Stimulated activated CD8-positive, alpha-beta memory T cell treated with anti-CD3 and anti-CD28 coated beads, Interleukin-4, amount 100 ng/mL, for 48 hours (primary cell): ENCODE data around the gene ADAM10.

ENCODE experiments used
- DNase-seq: peaks from one replicate; pipeline ENCODE4 v3.0.0-alpha.2; 2020

Gene ADAM10

DNA sequence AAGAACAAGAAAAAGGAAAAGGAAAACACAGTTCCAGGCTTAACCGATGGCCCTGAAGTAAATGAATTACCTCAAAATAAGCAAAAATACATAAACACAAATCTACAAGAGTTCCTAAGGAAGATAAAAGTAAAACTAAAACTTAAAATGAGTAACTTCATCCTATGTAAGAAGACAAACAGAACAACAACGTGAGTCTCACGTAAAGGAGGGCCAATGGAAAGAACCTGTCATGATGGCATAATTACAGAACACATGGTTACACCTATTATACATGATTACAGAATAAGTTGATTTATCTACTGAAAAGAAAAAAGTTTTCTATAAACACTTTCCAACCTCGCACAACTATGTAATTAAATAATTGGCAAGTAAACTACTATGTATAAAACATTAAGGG is 42.1 kb downstream of the ADAM10 start:
- no peak for DNase-seq

DNA sequence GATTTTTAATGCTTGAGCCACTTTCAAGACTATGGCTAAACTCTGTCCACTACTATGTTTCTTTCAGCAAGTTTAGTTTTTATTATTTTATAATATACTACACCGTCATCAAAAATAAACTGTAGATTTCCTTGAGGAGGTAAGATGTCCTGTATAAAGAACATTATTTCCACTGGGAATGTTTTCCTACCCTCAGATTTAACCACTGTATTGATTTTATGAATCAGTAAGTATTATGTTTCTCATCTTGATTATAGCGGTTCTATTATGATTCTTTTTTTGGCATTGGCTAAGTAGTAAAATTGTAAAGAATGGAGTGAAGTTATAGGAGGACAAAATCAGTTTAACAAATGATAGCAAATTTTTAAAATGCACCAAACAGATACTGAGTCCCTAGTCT is 44.4 kb downstream of the ADAM10 start:
- no peak for DNase-seq

DNA sequence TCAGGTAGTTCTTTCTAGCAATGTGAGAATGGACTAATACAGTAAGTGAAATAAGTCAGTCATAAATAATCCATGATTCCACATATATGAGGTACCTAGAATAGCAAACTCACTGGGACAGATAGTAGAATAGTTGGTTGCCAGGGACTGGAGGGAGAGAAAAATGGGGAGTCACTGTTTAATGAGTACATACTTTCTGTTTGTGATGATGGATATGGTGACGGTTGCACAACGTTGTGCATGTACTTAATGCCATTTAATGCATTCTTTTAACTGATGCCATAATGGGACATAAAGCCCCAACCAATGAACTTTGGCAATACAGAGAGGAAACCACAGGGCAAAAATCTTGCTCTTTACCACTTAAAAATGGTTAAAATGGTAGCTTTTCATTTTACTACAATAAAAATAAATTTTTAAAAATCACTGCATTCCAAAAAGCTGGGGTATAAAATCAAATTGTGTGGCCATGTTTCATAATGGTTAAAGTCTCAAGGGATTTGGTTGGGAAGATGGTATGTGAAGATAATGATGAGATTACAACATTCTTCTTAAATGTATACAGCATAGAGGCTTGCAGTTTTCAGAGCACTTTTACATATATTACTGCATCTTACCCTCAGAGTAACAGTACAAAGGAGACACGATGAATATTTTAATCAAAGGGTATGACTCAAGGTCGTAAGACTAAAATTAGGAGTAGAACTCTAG is 45.2 kb downstream of the ADAM10 start:
- no peak for DNase-seq

DNA sequence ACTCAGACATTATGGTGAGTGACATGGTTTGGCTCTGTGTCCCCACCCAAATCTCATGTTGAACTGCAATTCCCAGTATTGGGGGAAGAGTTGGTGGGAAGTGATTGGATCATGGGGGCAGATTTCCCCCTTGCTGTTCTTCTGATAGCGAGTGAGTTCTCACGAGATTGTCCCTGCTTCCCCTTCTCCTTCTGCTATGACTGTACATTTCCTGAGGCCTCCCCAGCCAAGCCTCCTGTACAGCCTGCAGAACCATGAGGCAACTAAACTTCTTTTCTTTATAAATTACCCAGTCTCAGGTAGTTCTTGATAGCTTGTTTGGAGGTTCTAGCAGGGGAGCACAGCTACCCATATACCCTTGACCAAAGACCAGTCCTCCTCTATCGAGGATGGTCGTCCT is 45.9 kb downstream of the ADAM10 start:
- no peak for DNase-seq

DNA sequence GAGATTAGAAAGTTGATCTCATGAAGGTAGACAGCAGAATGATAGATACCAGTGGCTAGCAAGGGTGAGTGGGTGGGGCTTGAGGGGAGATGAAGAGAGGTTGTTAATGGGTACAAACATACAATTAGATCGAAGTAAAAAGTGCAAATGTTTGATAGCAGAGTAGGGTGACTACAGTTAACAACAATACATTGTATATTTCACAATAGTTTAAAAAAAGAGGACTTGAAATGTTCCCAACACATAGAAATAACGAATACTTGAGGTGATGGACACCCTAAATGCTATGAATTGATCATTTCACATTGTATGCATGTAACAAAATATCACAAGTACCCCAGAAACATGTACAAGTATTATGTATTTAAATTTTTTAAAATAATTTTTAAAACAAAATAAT is 47.3 kb downstream of the ADAM10 start:
- no peak for DNase-seq

DNA sequence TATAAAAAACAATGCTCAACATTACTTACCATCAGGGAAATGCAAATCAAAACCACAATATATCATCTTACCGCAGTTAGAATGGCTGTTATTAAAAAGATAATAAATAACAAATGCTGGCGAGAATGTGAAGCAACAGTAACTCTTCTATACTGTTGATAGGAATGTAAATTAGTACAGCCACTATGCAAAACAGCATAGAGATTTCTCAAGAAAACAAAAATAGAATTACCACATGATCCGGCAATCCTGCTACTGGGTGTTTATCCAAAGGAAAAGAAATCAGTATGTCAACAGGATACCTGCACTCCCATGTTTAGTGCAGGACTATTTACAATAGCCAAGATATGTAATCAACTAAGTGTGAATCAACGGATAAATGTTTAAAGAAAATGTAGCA is 48.1 kb downstream of the ADAM10 start:
- DNase-seq = no peak

DNA sequence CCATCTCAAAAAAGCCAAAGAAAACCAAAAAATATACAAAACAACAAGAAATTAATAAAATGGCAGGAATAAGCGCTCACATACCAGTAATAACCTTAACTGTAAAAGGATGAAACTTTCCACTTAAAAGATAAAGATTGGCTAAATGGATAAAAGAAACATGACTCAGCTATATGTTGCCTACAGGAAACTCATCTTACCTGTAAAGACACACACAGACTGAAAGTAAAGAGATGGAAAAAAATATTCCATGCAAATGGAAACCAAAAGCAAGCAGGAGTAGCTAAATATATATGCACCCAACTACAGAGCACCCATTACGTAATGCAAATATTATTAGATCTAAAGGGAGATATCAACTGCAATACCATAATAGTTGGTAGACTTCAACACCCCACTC is 49.7 kb downstream of the ADAM10 start:
- no peak for DNase-seq

DNA sequence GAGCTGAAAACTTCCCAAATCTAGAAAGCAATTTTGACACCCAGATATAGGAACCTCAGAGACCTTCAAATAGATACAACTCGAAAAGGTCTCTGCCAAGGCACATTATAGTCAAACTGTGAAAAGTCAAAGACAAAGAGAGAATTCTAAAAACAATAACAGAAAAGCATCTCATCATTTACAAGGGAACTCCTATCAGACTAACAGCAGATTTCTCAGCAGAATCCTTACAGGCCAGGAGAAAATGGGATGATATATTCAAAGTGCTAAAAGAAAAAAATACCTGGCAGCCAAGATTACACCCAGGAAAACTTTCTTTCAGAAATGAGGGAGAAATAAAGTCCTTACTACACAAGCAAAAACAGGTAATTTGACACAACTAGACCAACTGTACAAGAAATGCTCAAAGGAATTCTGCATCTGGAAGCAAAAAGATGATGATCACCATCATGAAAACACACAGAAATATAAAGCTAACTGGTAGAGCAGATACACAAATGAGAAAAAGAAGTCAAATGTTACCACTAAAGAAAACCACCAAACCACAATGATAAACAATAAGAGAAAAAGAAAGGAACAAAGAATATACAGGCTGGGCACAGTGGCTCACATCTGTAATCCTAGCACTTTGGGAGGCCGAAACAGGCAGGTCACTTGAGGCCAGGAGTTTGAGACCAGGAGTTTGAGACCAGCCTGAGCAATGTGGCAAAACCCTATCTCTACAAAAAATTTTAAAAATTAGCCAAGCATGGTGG is 50.4 kb downstream of the ADAM10 start:
- no peak for DNase-seq

DNA sequence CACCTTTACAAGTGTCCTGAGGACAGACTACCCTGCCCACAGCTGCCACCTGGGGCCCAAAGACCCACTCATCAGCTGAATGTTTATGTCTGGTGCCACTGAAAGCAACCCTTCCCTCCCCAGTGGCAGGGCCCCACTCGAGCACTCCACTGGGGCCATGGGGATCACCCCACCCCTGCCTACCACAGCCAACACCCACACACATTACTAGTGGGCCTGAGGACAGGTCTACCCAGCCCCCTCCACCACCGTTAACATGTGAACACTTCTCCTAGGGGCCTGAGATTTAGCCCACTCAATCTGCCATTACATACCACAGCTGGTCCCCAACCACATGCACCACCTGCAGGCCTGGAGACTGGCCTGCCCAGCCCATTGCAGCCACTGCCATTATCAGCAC is 52.3 kb downstream of the ADAM10 start:
- DNase-seq = no peak

DNA sequence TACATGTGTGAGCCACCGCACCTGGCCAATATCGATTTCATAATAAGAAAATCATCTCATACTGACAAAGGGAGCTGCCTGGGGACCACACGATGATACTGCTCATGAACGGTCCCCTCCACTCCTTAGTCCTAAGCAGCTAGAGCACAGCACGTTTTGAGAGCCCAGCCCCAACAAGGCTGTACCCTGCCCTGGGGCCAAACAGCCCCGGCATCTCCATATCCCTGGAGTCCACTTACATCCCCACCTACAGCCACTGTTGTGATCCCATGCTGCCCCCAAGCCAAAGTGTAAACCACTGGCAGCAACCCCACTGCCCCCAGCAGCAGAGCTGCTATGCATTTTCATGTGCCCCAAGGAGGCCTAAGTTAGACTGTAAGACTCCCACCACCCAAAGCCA is 52.8 kb downstream of the ADAM10 start:
- no peak for DNase-seq

DNA sequence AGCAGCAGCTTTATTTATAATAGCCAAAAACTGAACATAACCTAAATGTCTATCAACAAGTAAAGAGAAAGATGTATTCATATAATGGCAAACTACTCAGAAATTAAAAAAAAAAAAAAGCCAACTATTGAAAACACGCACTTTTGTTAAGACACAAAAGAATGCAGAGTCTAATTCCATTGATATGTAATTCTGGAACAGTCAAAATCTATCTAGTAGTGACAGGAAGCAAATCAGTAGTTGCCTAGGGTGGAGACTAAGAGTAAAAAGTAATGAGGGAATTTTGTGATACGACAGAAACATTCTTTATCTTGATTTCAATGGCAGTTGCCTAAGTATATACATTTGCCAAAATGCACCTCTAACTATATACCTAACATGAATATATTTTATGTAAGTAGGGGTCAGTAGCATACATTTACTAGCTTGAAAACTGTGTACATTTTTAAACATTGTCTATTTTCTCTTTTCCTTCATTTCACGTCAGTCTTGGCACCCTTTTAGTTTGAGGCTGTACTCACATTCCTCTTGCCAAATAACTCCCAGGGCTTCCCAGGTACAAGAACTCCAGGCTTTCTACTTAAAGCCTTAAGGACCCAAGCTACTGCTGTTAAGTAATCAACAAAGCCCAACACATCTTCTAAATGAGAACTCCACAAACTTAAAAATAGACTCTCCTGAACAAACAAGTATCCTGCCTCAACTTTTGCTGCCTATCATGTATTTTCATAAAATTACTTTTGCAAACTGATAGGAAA is 54.7 kb downstream of the ADAM10 start:
- DNase-seq = no peak

DNA sequence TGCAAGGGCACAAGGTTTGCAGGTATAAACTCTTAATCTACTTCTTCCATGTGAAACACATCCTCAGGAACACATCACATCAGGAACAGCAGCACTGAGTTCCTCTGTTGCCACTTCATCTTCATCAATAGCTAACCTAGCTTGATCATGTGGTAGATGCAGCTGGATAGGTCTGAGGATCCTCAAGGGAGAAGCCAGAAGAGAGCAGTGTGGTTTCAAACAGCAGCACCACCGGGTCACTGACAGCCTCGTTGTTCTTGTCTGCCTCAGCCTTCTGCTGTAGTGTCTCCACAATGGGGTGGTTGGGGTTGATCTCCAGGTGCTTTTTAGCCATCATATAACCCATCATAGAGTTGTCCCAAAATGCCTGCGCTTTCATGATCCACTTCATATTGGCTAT is 58.8 kb downstream of the ADAM10 start:
- no peak for DNase-seq

DNA sequence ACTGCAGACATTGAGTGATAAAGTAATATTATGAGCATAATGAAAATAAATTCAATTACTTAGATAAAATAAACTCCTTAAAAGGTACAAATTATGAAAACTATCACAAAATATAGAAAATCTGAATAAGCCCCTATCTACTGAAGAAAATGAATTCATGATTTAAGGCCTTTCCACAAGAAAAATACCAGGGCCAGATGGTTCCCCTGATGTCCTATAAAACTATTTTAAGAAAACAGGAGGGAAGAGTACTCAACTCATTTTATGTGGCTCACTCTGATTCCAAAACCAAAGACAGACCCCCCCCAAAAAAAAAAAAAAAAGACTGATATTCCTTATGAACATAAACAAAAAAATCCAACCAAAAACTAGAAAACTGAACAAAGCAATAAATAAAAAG is 59.9 kb downstream of the ADAM10 start:
- DNase-seq = no peak

DNA sequence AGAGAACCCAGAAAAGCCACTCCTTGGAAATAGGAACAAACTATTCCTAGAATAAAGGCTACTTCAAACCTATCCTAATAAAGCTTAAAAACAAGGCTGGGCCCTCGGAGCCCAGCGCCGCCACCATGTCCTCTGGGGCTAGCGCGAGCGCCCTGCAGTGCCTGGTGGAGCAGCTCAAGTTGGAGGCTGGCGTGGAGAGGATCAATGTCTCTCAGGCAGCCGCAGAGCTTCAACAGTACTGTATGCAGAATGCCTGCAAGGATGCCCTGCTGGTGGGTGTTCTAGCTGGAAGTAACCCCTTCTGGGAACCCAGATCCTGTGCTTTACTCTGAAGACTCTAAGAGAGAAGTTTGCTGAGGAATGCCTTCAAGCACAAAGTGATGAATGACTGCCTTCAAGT is 63.2 kb downstream of the ADAM10 start:
- DNase-seq = no peak

DNA sequence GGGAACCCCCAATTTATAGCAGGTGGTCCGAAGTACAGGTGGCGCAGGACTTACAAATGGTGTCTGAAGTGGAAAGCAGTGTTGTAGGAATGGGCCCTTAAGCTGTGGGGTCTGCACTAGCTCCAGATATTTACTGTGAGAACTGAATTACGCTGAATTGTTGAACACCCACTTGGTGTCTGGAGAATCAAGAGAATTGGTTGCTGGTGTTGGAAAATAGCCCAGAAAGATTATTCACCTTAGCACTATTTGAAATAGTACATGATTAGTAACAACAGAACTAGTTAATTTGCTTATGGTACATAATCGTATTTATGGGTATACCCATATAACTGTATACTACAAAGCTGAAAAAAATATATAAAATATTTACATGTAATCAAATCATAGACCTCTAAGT is 64.8 kb downstream of the ADAM10 start:
- no peak for DNase-seq

DNA sequence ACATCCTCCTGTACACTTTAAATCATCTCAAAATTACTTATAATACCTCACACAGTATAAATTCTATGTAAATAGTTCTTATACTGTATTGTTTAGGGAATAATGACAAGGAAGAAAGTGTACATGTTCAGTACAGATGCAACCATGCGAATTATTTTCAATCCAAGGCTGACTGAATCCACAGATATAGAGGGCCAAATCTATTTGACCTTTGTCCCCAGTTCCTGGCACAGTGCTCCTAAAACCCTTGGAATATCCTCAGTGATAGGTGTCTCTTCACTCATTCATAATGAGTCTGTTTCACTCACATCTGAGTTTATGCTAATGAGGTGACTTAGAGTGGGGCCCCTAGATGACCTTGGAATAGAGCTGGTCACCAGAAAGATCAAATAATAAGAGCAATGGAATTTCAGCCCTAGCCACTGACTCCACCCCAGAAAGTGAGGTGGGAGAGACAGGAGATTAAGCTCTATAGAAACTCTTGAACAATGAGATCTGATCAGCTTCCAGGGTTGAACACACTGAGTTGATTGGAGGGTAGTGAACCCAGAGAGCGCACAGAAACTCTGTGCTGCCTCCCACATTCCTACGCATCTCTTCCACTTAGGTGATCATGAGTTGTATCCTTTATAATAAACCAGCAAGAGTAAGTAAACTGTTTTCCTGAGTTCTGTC is 65.3 kb downstream of the ADAM10 start:
- DNase-seq = no peak

DNA sequence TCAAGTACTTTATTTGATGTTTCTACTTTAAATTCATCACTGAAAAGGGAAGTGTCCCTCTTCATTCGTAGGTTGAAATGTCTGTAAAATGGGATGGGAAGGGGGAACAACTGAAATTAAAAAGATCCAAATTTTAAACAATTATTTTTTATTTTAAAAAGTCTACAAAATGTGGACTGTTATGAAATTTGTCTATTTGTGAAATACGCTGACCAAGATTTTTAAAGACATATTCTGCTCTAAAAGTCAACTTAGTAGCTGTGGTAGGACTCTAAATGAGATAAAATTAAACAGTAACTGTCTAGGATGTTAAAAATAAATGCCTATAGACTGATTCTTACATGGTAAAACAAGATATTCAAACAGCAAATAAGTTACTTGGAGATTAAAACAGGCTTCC is 67.3 kb downstream of the ADAM10 start:
- DNase-seq = no peak

DNA sequence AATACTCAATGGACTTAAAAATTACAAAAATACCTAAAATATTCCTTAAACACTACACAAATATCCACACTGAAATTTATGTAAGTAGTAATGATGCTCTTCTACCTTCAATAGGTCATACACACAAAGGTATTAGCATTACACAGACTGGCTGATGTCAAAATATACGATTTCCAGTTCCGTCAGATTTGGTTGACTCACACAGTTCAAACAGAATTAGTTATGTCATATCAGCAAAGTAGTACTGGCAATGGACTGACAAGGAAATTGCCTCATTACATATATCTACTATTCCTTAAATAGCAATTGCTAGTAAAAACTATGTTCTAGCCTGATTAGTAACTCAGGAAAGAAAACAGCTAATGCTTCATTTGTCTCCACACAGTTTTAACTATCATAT is 70.8 kb downstream of the ADAM10 start:
- DNase-seq = no peak

DNA sequence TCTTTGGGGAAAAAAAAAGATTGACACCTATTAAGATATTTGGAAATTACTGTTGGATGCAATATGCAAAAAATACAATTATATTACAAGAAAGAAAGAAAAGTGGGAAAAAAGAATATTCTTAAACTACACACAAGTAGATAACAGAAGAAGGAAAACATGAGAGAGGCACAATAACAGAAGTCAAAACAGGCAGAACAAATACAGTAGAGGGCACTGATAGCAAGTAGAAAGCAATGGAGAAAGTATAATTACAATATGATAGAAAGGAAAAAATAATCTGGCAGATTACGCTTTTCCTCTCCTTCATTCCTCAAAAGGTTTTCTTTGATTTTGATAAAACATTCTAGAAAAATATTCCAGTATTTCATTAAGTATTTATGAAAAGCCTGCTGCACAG is 72.1 kb downstream of the ADAM10 start:
- DNase-seq = no peak

DNA sequence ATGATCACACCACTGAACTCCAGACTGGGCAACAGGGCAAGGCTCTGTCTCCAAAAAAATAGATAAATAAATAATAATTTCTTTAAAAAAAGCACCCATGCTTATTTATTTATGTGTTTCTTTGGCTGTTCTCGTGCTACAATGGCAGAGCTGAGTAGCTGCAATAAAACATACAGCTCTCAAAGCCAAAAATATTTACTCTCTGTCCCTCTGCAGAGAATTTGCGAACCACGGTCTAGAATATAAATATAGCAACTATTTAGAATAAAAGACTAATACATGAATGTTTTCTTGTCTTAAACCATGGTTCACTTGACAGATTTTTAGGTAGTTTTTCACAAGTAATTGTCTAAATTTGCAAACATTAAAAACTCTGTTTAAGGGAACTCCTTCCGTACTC is 72.7 kb downstream of the ADAM10 start:
- no peak for DNase-seq

DNA sequence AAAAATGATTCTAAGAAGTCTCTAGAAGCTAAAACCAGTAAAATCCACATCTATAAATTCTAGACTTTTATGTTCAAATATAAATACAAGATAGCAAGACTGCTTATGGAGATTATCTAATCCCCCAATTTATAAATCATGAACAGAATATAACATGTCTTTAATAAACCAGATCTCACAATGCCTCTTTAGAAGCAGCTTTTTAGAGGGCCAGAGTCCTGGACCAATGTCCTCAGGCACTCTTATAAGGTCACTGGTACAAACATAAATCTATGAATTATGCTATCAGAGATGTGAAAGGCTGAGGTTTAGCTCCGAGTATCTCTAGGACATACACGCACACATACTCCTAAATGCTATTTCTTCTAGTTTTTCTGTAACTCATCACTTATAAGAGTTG is 78.3 kb downstream of the ADAM10 start:
- DNase-seq = no peak

DNA sequence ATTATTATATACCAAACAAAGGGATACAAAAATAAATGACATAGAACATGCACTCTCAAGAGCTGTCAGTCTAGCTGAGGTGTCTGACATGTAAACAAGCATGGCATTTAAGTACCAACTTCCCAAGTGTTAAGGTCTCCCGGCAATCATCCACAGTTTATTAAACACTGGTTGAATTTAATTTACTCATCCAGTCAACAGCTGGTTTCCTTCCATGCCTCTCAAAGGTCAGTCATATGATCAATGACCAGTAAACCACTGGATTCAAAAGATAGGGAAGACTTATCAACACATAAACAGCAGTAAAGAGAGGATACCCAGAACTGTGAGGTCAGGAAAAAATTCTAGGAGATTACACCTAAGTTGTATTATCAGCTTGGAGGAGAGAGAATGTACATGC is 80.4 kb downstream of the ADAM10 start:
- no peak for DNase-seq

DNA sequence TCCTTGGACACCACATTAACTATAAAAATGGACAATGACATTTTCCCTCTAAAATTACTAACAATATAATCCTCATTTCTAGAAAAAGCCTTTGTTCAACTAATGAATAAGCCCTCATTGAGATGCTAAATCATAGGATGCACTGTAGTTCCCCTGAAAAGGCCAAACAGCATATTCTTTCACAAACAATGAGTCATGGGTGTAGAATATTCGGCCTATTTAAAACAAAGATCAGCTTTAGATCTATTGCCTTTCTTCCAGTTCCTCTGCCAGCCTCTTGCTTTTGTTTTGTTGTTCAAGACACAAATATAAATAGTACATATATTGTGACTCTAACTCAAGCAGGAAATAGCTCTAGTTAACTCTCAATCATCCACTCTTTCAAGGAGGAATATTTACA is 82.5 kb downstream of the ADAM10 start:
- no peak for DNase-seq

DNA sequence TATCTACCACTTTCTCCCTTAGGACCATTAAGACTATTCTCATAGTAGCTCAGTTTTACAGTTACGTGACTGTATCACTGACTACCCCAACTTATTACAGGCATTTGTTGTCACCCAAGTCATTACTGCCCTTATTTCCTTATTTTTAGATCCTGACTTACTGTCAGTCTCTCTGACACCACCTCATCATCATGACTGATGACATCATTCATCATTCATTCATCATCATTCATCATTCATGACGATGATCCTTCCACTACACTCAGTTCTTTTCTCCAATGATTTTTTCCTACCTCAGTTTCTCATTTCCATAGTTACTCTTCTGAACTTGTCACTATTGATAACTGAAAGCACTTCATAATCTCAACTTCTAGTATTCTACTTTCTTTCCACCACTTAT is 83.8 kb downstream of the ADAM10 start:
- DNase-seq = no peak
